Activated T-cell treated with anti-CD3 and anti-CD28 coated beads, Interleukin-2, amount 50 U/mL, for 1 hour (primary cell): ENCODE data around the gene PRXL2C.

Source experiments
- DNase-seq: peaks from one replicate; pipeline ENCODE4 v3.0.0-alpha.2; 2020

The PRXL2C gene

GRCh38 chr9:96609732-96610131 is 45.4 kb downstream of the PRXL2C start:
- no peak for DNase-seq

GRCh38 chr9:96607971-96608370 is 47.1 kb downstream of the PRXL2C start:
- DNase-seq: no peak

- DNase-seq: no peak
These were observed 49.8 kb downstream of the PRXL2C start for GRCh38 chr9:96605328-96605727.

- DNase-seq: no peak
These were observed 51.2 kb downstream of the PRXL2C start for GRCh38 chr9:96604004-96604319.

GRCh38 chr9:96603305-96604003 is 51.7 kb downstream of the PRXL2C start:
- no peak for DNase-seq

GRCh38 chr9:96599298-96599697 is 55.8 kb downstream of the PRXL2C start:
- no peak for DNase-seq

GRCh38 chr9:96596601-96597111 is 58.5 kb downstream of the PRXL2C start:
- no peak for DNase-seq
